ENCODE data around the gene TLR2. TPM values are rescaled to one million over a fixed set of nuclear protein-coding genes. Genes with fewer than 3 reads are reported as not detected.

TLR2 gene
- total RNA-seq (2014; rRNA removed) (7.1 and 8.7 TPM in 2 replicates), Bru-seq, nascent RNA (percentile 39 among the genes with signal in this experiment), BruChase-seq, experiment 1, labeled RNA remaining after a 6-hour chase (percentile 46 among the genes with signal in this experiment), BruChase-seq, experiment 2, labeled RNA remaining after a 2-hour chase (percentile 42 among the genes with signal in this experiment)
- long read RNA-seq, partial matches to known transcripts = 0 of 6 reads
- long read RNA-seq, other reads (novel, unspliced or antisense) = 1 of 6 reads

- Histone ChIP-seq H4K20me1 (ENCODE audit: low read length) (no peaks in the 10 kb centered on the region), H3F3A (ENCODE audit: low read length, unreplicated experiment) (no peaks in the 10 kb centered on the region), H3K79me2 (ENCODE audit: low read length) (no peaks in the 10 kb centered on the region), H3K36me3 (ENCODE audit: low read depth, low read length) (peaks cover 15% of the 10 kb centered on the region; the same call in 1 of the 2 replicates), H3K9me2 (replicated peaks; ENCODE audit: low read length) (no peaks in the 10 kb centered on the region), H3K9ac (ENCODE audit: low read length) (peak within 1 kb of the TSS; percentile 41; the same call in 1 of the 2 replicates), H3K4me3 (ENCODE audit: low read length) (peak within 1 kb of the TSS; percentile 79), H3K4me2 (ENCODE audit: low read length) (peak within 1 kb of the TSS; percentile 92), H2AFZ (ENCODE audit: low read length) (peak within 1 kb of the TSS; percentile 83), H3K27ac (ENCODE audit: low read length) (no peak within 1 kb of the TSS), H3K4me1 (ENCODE audit: insufficient read depth, low read length) (no peaks in the 10 kb centered on the region), H3K9me3 (ENCODE audit: low read length) (no peaks in the 10 kb centered on the region), H3K27me3 (ENCODE audit: low read length) (no peaks in the 10 kb centered on the region)
- TF ChIP-seq, protein P1, sequence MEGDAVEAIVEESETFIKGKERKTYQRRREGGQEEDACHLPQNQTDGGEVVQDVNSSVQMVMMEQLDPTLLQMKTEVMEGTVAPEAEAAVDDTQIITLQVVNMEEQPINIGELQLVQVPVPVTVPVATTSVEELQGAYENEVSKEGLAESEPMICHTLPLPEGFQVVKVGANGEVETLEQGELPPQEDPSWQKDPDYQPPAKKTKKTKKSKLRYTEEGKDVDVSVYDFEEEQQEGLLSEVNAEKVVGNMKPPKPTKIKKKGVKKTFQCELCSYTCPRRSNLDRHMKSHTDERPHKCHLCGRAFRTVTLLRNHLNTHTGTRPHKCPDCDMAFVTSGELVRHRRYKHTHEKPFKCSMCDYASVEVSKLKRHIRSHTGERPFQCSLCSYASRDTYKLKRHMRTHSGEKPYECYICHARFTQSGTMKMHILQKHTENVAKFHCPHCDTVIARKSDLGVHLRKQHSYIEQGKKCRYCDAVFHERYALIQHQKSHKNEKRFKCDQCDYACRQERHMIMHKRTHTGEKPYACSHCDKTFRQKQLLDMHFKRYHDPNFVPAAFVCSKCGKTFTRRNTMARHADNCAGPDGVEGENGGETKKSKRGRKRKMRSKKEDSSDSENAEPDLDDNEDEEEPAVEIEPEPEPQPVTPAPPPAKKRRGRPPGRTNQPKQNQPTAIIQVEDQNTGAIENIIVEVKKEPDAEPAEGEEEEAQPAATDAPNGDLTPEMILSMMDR (conservative IDR thresholded peaks at IDR 0.05; ENCODE audit: low read depth, low read length) = no peak
- no peak for TF ChIP-seq EZH2phosphoT487 (IDR thresholded peaks at IDR 0.05; ENCODE audit: borderline replicate concordance, low read length)
- ChIA-PET POLR2A (ENCODE audit: unreplicated experiment) (no interaction called here), CTCF (interaction anchor here (0.5 to 0.6 kb wide), 2 partner anchors 101 to 415 kb away, joined by 3 to 8 read pairs; no protein-coding TSS in a partner anchor)
- DNase-seq (peak; percentile 43), ATAC-seq (peak; percentile 81)
- BruUV-seq (replicated peaks) = no TSS peak
- intact Hi-C loops (cut with micrococcal nuclease) = no loop called here
These were observed at the start of gene TLR2 for GRCh38 chr4:153684182-153684970. Gene TLR2, plus strand, starts transcription at chr4:153684280. Its CDS starts 18,628 bp downstream, at chr4:153702908.

DNA sequence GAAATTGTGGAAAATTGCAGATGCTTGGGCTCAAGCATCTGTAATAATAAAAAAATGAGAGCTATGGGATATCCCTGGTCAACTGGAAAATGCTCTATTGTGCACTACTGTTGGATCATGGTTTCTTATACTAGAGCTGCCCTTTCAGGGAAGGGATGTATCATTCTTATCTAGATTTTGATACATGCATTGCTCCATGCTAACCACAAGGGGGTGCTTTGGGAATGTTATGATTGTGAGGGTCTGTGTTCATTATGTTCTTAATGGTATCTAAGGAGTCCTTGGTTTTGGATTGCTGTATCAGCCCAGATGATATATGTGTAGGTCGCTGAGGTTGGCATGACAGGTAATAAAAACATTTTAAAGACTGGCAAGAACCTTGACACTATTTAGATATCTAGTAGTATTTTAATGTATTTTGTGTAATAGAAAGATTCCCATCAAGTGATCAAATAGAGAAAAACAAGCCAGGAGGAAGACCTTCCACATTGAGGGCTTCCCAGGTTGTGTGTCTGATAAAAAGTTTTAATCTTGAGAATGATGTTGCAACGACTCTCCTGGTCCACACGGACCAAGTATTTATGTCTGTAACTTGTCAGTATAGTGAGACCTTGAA lies 49.2 kb upstream of the TLR2 start:
- Histone ChIP-seq H3F3A (ENCODE audit: low read length, unreplicated experiment) (no peaks in the 10 kb centered on the region), H3K4me3 (ENCODE audit: low read length) (no peak overlapping the region), H3K36me3 (ENCODE audit: low read depth, low read length) (no peaks in the 10 kb centered on the region; the same call in 1 of the 2 replicates), H3K79me2 (ENCODE audit: low read length) (no peaks in the 10 kb centered on the region), H3K27ac (ENCODE audit: low read length) (no peak overlapping the region), H3K4me1 (ENCODE audit: insufficient read depth, low read length) (no peaks in the 10 kb centered on the region), H3K4me2 (ENCODE audit: low read length) (no peak overlapping the region), H3K9me2 (replicated peaks; ENCODE audit: low read length) (no peaks in the 10 kb centered on the region), H4K20me1 (ENCODE audit: low read length) (no peaks in the 10 kb centered on the region), H3K9ac (ENCODE audit: low read length) (no peak overlapping the region), H3K27me3 (ENCODE audit: low read length) (no peaks in the 10 kb centered on the region), H2AFZ (ENCODE audit: low read length) (no peak overlapping the region), H3K9me3 (ENCODE audit: low read length) (no peaks in the 10 kb centered on the region)
- BruUV-seq (replicated peaks) = no TSS peak
- CTCF ChIA-PET = no interaction called here
- TF ChIP-seq, protein P1 (conservative IDR thresholded peaks at IDR 0.05; ENCODE audit: low read depth, low read length) = peak; percentile 72
- TF ChIP-seq EZH2phosphoT487 (IDR thresholded peaks at IDR 0.05; ENCODE audit: borderline replicate concordance, low read length) = no peak
- intact Hi-C loops (cut with micrococcal nuclease) = loop anchor here (1.0 kb wide), 1 partner anchor 115 kb away; no protein-coding TSS in a partner anchor
- ATAC-seq (peak; percentile 45), DNase-seq (peak; percentile 48)
- POLR2A ChIA-PET (ENCODE audit: unreplicated experiment) = no interaction called here
